Gastrocnemius medialis (tissue), 4 donors: ENCODE results near the gene ABI3BP. TPM values are rescaled to one million over a fixed set of nuclear protein-coding genes. Genes with fewer than 3 reads are reported as not detected.

Experiments used
- ATAC-seq, 2 donors: fragments of 150-250 bp; one replicate each; pipeline ENCODE4 v1.9.1; 2016
- DNase-seq, 2 donors: peaks; one replicate each; pipeline ENCODE4 v3.0.0-alpha.2; 2019
- H3K27ac ChIP-seq, 4 donors: fragments of 200-600 bp; sonication (generic); 1 replicate in 1 of 4; 2 replicates in 3 of 4; pipeline ENCODE4 v1.5.1; 2016 to 2018; ENCODE audit warnings: mild to moderate bottlenecking in 2 of 4, moderate library complexity in 1 of 4
- H3K27me3 ChIP-seq, 3 donors: fragments of 200-600 bp; sonication (generic) in 2 of 3; 1 replicate in 1 of 3; 2 replicates in 2 of 3; pipeline versions ENCODE4 v1.5.1 to v1.6.0; 2016 to 2019; ENCODE audit warnings: mild to moderate bottlenecking in 1 of 3, moderate library complexity in 1 of 3
- H3K36me3 ChIP-seq, 2 donors: fragments of 200-600 bp; sonication (generic) in 1 of 2; one replicate each; pipeline ENCODE4 v1.5.1; 2017 to 2018
- H3K4me1 ChIP-seq, 2 donors: fragments of 200-600 bp; sonication (generic) in 1 of 2; one replicate each; pipeline ENCODE4 v1.5.1; 2016 to 2017; ENCODE audit warnings: mild to moderate bottlenecking in 2 of 2
- H3K4me3 ChIP-seq, 4 donors: fragments of 200-600 bp; sonication (generic) in 3 of 4; 1 replicate in 1 of 4; 2 replicates in 3 of 4; pipeline ENCODE4 v1.5.1; 2016 to 2019; ENCODE audit warnings: mild to moderate bottlenecking in 2 of 4
- H3K9me3 ChIP-seq, 3 donors: fragments of 200-600 bp; sonication (generic) in 2 of 3; 1 replicate in 1 of 3; 2 replicates in 2 of 3; pipeline ENCODE4 v1.5.1; 2016 to 2019
- CTCF ChIP-seq, 5 experiments: fragments of 450-650 bp in 3 of 5; fragments of 200-600 bp in 2 of 5; sonication (generic) in 2 of 5; IDR thresholded peaks in 4 of 5; conservative IDR thresholded peaks in 1 of 5; 1 replicate in 4 of 5; 2 replicates in 1 of 5; pipeline ENCODE4 v1.5.1; 2016 to 2019; ENCODE audit warnings: antibody characterized with exemption in 5 of 5, mild to moderate bottlenecking in 3 of 5, moderate library complexity in 3 of 5
- POLR2A ChIP-seq, 2 donors: fragments of 450-650 bp; IDR thresholded peaks; one replicate each; pipeline ENCODE4 v1.6.1; 2017; ENCODE audit warnings: antibody characterized with exemption in 2 of 2, mild to moderate bottlenecking in 2 of 2, moderate library complexity in 2 of 2
- in situ Hi-C, 4 donors: fragments of 200-750 bp; cut with MboI; loops; one replicate each; pipeline versions ENCODE4 v1.15.0 to v1.8.0; 2017; ENCODE audit warnings: low sequenced_read_pairs in 4 of 4
- intact Hi-C: fragments of 100-400 bp; cut with DNase I; formaldehyde crosslinking; loops from one replicate; pipeline ENCODE4 v1.15.1; 2023; ENCODE audit warnings: low total_unique reads
- total RNA-seq, 4 donors: library from RNA; depleted of rRNA; stranded (reverse); fragments of >200 nt; gene quantifications; one replicate each; pipeline versions ENCODE4 v1.1.0 to v1.2.3, GENCODE V29; 2016

ABI3BP gene
- total RNA-seq, 4 donors from 2014 or later = 15.3 to 21.8 (median 19.5) TPM

- H3K9me3 ChIP-seq = no peaks in the 10 kb centered on the region
- no peak overlapping the region for H3K27ac ChIP-seq
- DNase-seq (no peak), ATAC-seq (no peak)
- H3K27me3 ChIP-seq = no peaks in the 10 kb centered on the region
- TF ChIP-seq CTCF (IDR thresholded peaks at IDR 0.05 in 4 of 5, conservative IDR thresholded peaks at IDR 0.05 in 1 of 5) (no peak), POLR2A (IDR thresholded peaks at IDR 0.05) (no peak)
- intact Hi-C loops = no loop called here
- H3K36me3 ChIP-seq = no peaks in the 10 kb centered on the region
- no peaks in the 10 kb centered on the region for H3K4me1 ChIP-seq
- in situ Hi-C loops = no loop called here
- no peak overlapping the region for H3K4me3 ChIP-seq
Observed at GRCh38 chr3:100789579-100789978, 203.6 kb downstream of the ABI3BP start.

GRCh38 chr3:100783619-100784018, 209.6 kb downstream of the ABI3BP start:
- no peaks in the 10 kb centered on the region for H3K9me3 ChIP-seq
- in situ Hi-C loops (no loop called here), intact Hi-C loops (no loop called here)
- no peak overlapping the region for H3K4me3 ChIP-seq
- DNase-seq (no peak), ATAC-seq (no peak)
- no peaks in the 10 kb centered on the region for H3K4me1 ChIP-seq
- no peaks in the 10 kb centered on the region for H3K27me3 ChIP-seq
- H3K36me3 ChIP-seq = no peaks in the 10 kb centered on the region
- no peak for TF ChIP-seq CTCF (IDR thresholded peaks at IDR 0.05 in 4 of 5, conservative IDR thresholded peaks at IDR 0.05 in 1 of 5)
- H3K27ac ChIP-seq = no peak overlapping the region

- no peaks in the 10 kb centered on the region for H3K9me3 ChIP-seq
- in situ Hi-C loops (no loop called here), intact Hi-C loops (no loop called here)
- H3K36me3 ChIP-seq = no peaks in the 10 kb centered on the region
- no peaks in the 10 kb centered on the region for H3K27me3 ChIP-seq
- H3K4me1 ChIP-seq = no peaks in the 10 kb centered on the region
- no peak overlapping the region for H3K4me3 ChIP-seq
- ATAC-seq = no peak
- no peak for DNase-seq
- no peak overlapping the region for H3K27ac ChIP-seq
- no peak for TF ChIP-seq CTCF (IDR thresholded peaks at IDR 0.05 in 4 of 5, conservative IDR thresholded peaks at IDR 0.05 in 1 of 5)
- TF ChIP-seq POLR2A (IDR thresholded peaks at IDR 0.05) = no peak
Observed at GRCh38 chr3:100782906-100783305, 210.3 kb downstream of the ABI3BP start.

- Histone ChIP-seq H3K9me3 (no peaks in the 10 kb centered on the region), H3K4me1 (no peaks in the 10 kb centered on the region), H3K36me3 (no peaks in the 10 kb centered on the region), H3K27ac (no peak overlapping the region), H3K27me3 (no peaks in the 10 kb centered on the region), H3K4me3 (no peak overlapping the region)
- no peak for ATAC-seq
- in situ Hi-C loops (no loop called here), intact Hi-C loops (no loop called here)
- TF ChIP-seq CTCF (IDR thresholded peaks at IDR 0.05 in 4 of 5, conservative IDR thresholded peaks at IDR 0.05 in 1 of 5) (no peak), POLR2A (IDR thresholded peaks at IDR 0.05) (no peak)
- no peak for DNase-seq
Observed at GRCh38 chr3:100782348-100782747, 210.9 kb downstream of the ABI3BP start.

- Histone ChIP-seq H3K36me3 (no peaks in the 10 kb centered on the region), H3K4me3 (no peak overlapping the region), H3K27me3 (no peaks in the 10 kb centered on the region), H3K27ac (no peak overlapping the region), H3K4me1 (no peaks in the 10 kb centered on the region), H3K9me3 (no peaks in the 10 kb centered on the region)
- in situ Hi-C loops = no loop called here
- intact Hi-C loops = no loop called here
- DNase-seq (no peak), ATAC-seq (no peak)
- TF ChIP-seq POLR2A (IDR thresholded peaks at IDR 0.05) (no peak), CTCF (IDR thresholded peaks at IDR 0.05 in 4 of 5, conservative IDR thresholded peaks at IDR 0.05 in 1 of 5) (no peak)
Observed at GRCh38 chr3:100781301-100781700, 211.9 kb downstream of the ABI3BP start.
